ENCODE data around the gene CCNI.

- no peak for TF ChIP-seq EZH2 (optimal IDR thresholded peaks at IDR 0.05; ENCODE audit: low read depth, low read length)
- no peak for TF ChIP-seq CTCF (IDR thresholded peaks at IDR 0.05; ENCODE audit: low read length)
Observed at GRCh38 chr4:77078401-77078800, 2.6 kb upstream of the CCNI start.

All from MM.1S (cell line).